Endodermal cell (in vitro differentiated cells): ENCODE measurements around the gene LMBR1L. TPM values are rescaled to one million over a fixed set of nuclear protein-coding genes. Genes with fewer than 3 reads are reported as not detected.

Experiments used
- DNase-seq: peaks from one replicate; pipeline ENCODE4 v3.0.0-alpha.2; 2017
- H3K27ac ChIP-seq: 2 replicates; pipeline ENCODE4 v1.5.1; 2013; ENCODE audit warnings: mild to moderate bottlenecking, low read depth, low read length, moderate library complexity
- H3K27me3 ChIP-seq: 2 replicates; pipeline ENCODE4 v1.6.1; 2013; ENCODE audit warnings: mild to moderate bottlenecking, low read length, moderate library complexity; ENCODE audit not compliant: insufficient read depth, control insufficient read depth, poor library complexity, severe bottlenecking
- H3K36me3 ChIP-seq: 2 replicates; pipeline ENCODE4 v1.7.0; 2013; ENCODE audit warnings: mild to moderate bottlenecking, low read length, moderate library complexity; ENCODE audit not compliant: control insufficient read depth, insufficient read depth
- H3K4me1 ChIP-seq: one replicate; pipeline ENCODE4 v1.7.0; 2013; ENCODE audit warnings: low read length; ENCODE audit not compliant: control insufficient read depth, insufficient read depth
- H3K4me3 ChIP-seq: 2 replicates; pipeline ENCODE4 v1.5.1; 2013; ENCODE audit warnings: mild to moderate bottlenecking, low read length, moderate library complexity
- H3K9ac ChIP-seq: 2 replicates; pipeline ENCODE4 v1.6.1; 2013; ENCODE audit warnings: mild to moderate bottlenecking, low read length, moderate library complexity; ENCODE audit not compliant: poor library complexity, severe bottlenecking; ENCODE audit errors: extremely low read depth
- H3K9me3 ChIP-seq: 2 replicates; pipeline ENCODE4 v1.6.1; 2013; ENCODE audit warnings: mild to moderate bottlenecking, low read length, moderate library complexity; ENCODE audit not compliant: control insufficient read depth
- H3K27ac Mint-ChIP-seq: 2 replicates; pipeline ENCODE4 v1.8.0; 2020; ENCODE audit warnings: mixed read lengths
- H3K27me3 Mint-ChIP-seq: 2 replicates; pipeline ENCODE4 v1.8.0; 2021; ENCODE audit warnings: mild to moderate bottlenecking, mixed read lengths; ENCODE audit not compliant: insufficient read depth
- H3K36me3 Mint-ChIP-seq: 2 replicates; pipeline ENCODE4 v1.8.0; 2020; ENCODE audit warnings: low read depth, mixed read lengths
- H3K4me1 Mint-ChIP-seq: 2 replicates; pipeline ENCODE4 v1.8.0; 2020; ENCODE audit warnings: mixed read lengths
- H3K4me3 Mint-ChIP-seq: 2 replicates; pipeline ENCODE4 v1.8.0; 2020; ENCODE audit warnings: mild to moderate bottlenecking, moderate library complexity, mixed read lengths
- H3K9me3 Mint-ChIP-seq: 2 replicates; pipeline ENCODE4 v1.8.0; 2020; ENCODE audit warnings: mild to moderate bottlenecking, mixed read lengths
- WGBS, 2 experiments: methylation state at CpG; one replicate each; pipeline versions ENCODE4 v1.1.5 to v1.1.7; 2013; ENCODE audit warnings: missing lambda C conversion rate in 2 of 2, mixed read lengths in 1 of 2; ENCODE audit not compliant: insufficient coverage in 1 of 2, insufficient read length in 1 of 2; 5-methylcytosine and 5-hydroxymethylcytosine counted together
- total RNA-seq, 2 donors: library from RNA; stranded (reverse); fragmentation: NEBNext Ultra II Directional in 1 of 2; extraction: Animal tissue kit (Norgen Biotek cat#: 25700) in 1 of 2; gene quantifications; 2 replicates in 1 of 2; 3 replicates in 1 of 2; pipeline ENCODE4 v1.2.1, GENCODE V29; 2021
- TF ChIP-seq, protein P1 (sequence below): fragments of 200-600 bp; sonication (generic); conservative IDR thresholded peaks from 2 replicates; pipeline ENCODE4 v1.5.0; 2021; ENCODE audit warnings: antibody characterized with exemption, mild to moderate bottlenecking

LMBR1L gene
- total RNA-seq, 2 donors from 2014 or later = 89.5 to 98.6 TPM

DNA sequence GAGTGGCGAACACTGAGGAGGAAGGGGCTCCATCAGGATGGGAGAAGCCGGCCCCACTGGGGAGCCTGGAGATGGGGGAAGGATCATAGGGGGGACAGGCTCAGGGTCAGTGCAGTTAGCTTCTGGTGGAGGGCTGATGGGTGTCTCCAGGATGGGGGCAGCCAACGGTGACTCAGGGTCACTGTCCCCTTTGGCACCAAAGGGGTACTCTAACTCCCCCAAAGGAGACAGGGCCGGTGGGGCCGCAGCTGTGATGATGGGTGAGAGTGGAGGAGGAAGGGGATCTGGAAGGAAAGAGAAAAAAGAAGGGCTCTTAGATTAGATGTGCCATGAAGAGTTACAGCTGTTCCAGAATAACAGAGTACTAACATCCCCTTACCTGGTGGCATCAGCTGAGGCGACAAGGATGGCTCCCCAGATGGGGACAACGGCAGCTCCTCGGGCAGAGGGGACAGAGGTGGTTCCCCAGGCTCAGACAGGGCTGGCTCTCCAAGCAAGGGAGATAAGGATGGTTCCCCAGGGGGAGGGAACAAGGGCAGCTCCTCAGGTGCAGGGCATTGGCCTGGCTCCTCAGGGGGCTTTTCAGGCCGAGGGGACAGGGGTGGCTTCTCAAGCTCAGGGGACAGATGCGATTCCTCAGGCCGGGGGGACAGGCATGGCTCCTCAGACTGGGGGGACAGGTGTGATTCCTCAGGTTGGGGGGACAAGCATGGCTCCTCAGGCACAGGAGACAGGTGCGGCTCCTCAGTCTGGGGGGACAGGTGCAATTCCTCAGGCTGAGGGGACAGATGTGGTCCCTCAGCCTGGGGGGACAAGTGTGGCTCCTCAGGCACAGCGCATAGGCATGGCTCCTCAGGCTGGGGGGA is 59.9 kb downstream of the LMBR1L start:
- no peak overlapping the region for H3K9ac ChIP-seq
- H3K36me3 Mint-ChIP-seq = peaks cover 92% of the 10 kb centered on the region

DNA sequence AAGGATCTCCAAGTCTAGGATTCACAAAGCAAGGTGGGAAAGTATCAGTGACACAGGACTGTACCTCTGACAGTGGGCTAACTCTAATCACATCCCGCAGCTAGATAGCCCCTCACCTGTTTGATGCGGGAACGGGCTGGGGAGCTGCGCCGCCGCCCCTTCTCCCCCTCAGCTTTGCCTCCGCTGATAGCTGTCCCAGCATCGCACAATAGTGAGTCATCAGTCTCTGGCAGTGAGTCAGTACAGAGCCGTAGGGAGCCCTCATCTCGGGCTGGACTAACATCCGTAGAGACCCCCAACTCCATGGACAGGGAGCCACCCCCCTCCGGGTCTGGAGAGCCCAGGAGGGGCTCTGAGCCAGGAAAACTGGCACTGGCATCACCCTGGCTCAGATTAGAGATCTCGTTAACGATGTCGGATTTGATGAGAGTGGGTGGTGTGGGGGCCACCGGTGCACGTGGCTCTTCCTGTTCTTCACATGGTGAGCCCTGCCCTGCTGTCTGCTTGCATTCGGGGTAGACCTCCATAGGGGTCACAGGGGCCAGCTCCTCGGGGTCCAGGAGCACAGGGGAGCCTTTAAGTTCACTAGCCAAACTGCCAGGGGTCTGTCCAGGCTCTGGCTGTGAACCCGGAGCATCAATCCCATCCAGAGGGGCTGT is 61.0 kb downstream of the LMBR1L start:
- H3K27me3 Mint-ChIP-seq = no peaks in the 10 kb centered on the region
- no peaks in the 10 kb centered on the region for H3K4me1 Mint-ChIP-seq
- Histone ChIP-seq H3K27me3 (no peaks in the 10 kb centered on the region), H3K9ac (no peak overlapping the region), H3K27ac (no peak overlapping the region), H3K4me3 (no peak overlapping the region), H3K4me1 (no peaks in the 10 kb centered on the region), H3K9me3 (no peaks in the 10 kb centered on the region), H3K36me3 (peaks cover 98% of the 10 kb centered on the region)
- WGBS, 2 experiments = 94 to 96% methylated on average over 14 to 20 of the region's 20 CpGs
- TF ChIP-seq, protein P1, sequence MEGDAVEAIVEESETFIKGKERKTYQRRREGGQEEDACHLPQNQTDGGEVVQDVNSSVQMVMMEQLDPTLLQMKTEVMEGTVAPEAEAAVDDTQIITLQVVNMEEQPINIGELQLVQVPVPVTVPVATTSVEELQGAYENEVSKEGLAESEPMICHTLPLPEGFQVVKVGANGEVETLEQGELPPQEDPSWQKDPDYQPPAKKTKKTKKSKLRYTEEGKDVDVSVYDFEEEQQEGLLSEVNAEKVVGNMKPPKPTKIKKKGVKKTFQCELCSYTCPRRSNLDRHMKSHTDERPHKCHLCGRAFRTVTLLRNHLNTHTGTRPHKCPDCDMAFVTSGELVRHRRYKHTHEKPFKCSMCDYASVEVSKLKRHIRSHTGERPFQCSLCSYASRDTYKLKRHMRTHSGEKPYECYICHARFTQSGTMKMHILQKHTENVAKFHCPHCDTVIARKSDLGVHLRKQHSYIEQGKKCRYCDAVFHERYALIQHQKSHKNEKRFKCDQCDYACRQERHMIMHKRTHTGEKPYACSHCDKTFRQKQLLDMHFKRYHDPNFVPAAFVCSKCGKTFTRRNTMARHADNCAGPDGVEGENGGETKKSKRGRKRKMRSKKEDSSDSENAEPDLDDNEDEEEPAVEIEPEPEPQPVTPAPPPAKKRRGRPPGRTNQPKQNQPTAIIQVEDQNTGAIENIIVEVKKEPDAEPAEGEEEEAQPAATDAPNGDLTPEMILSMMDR = no peak
- no peak for DNase-seq
- H3K4me3 Mint-ChIP-seq = no peak overlapping the region
- no peak overlapping the region for H3K27ac Mint-ChIP-seq
- H3K9me3 Mint-ChIP-seq = no peaks in the 10 kb centered on the region
- H3K36me3 Mint-ChIP-seq = peaks cover 90% of the 10 kb centered on the region

More for the DNA sequence above, 59.9 kb downstream of the LMBR1L start:
- TF ChIP-seq, protein P1 = no peak
- Histone ChIP-seq H3K27ac (no peak overlapping the region), H3K4me1 (no peaks in the 10 kb centered on the region), H3K9me3 (no peaks in the 10 kb centered on the region), H3K4me3 (no peak overlapping the region), H3K36me3 (peaks cover 97% of the 10 kb centered on the region), H3K27me3 (no peaks in the 10 kb centered on the region)
- Mint-ChIP-seq H3K27me3 (no peaks in the 10 kb centered on the region), H3K9me3 (no peaks in the 10 kb centered on the region), H3K4me3 (no peak overlapping the region), H3K27ac (no peak overlapping the region), H3K4me1 (peaks cover 4% of the 10 kb centered on the region)
- 95 to 96% methylated on average over 8 to 13 of the region's 13 CpGs for WGBS, 2 experiments
- no peak for DNase-seq

DNA sequence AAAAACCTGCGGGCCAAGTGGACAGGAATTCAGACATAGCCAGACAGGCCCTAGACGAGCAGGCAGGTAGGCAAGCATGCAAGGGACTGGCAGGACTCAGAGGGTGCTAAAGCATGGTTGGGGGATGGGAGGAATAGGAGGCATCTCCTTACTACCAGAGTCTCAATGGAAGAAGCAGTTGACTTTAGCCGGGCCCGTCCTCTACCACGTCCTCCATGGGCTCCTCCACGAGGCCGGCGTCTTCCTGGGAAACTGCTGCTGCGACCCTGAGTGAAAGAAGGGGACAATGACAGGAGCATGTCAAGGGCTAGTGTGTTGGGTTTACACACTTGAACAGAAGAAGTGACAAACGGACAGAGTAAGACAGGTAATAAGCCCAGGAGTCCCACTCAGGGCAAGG is 61.7 kb downstream of the LMBR1L start:
- H3K27me3 Mint-ChIP-seq = no peaks in the 10 kb centered on the region
- peaks cover 96% of the 10 kb centered on the region for H3K36me3 ChIP-seq
- H3K9me3 Mint-ChIP-seq = no peaks in the 10 kb centered on the region
- H3K4me1 ChIP-seq = no peaks in the 10 kb centered on the region
- H3K27ac Mint-ChIP-seq = no peak overlapping the region
- peaks cover 90% of the 10 kb centered on the region for H3K36me3 Mint-ChIP-seq
- no peaks in the 10 kb centered on the region for H3K9me3 ChIP-seq
- H3K4me3 Mint-ChIP-seq = no peak overlapping the region
- no peaks in the 10 kb centered on the region for H3K27me3 ChIP-seq
- TF ChIP-seq, protein P1 = no peak
- H3K9ac ChIP-seq = no peak overlapping the region
- 97 to 98% methylated on average over 9 to 10 of the region's 10 CpGs for WGBS, 2 experiments
- no peak overlapping the region for H3K4me3 ChIP-seq
- H3K27ac ChIP-seq = no peak overlapping the region
- no peaks in the 10 kb centered on the region for H3K4me1 Mint-ChIP-seq
- DNase-seq = no peak

Other genes starting within 250 kb of the LMBR1L start
- 10 to 100 TPM; 10.7 to 18.9 TPM for gene RND1, start 245.0 kb downstream of the LMBR1L start, total RNA-seq
- 10 to 100 TPM; 30.1 to 30.7 TPM for gene FKBP11, start 185.4 kb downstream of the LMBR1L start, total RNA-seq
- 100 to 1,000 TPM; 237 to 288 TPM for gene ARF3, start 153.4 kb downstream of the LMBR1L start, total RNA-seq
- under 1 TPM; 0.20 to 0.29 TPM for gene WNT10B, start 139.1 kb downstream of the LMBR1L start, total RNA-seq
- not detected for gene WNT1, start 132.5 kb downstream of the LMBR1L start, total RNA-seq
- gene DDN, start 111.5 kb downstream of the LMBR1L start, total RNA-seq = under 1 TPM; 0.31 to 0.33 TPM
- gene PRKAG1, start 92.1 kb downstream of the LMBR1L start, total RNA-seq = 10 to 100 TPM; 27.6 to 38.1 TPM
- gene KMT2D, start 50.1 kb downstream of the LMBR1L start, total RNA-seq = 100 to 1,000 TPM; 118 to 123 TPM
- 1 to 10 TPM; 2.5 to 3.2 TPM for gene RHEBL1, start 40.9 kb downstream of the LMBR1L start, total RNA-seq
- gene DHH, start 16.0 kb downstream of the LMBR1L start, total RNA-seq = under 1 TPM; 0.15 to 0.51 TPM
- 1,000 to 10,000 TPM; 1,474 to 1,587 TPM for gene TUBA1B, start 20.5 kb upstream of the LMBR1L start, total RNA-seq
- gene TUBA1A, start 78.2 kb upstream of the LMBR1L start, total RNA-seq = 100 to 1,000 TPM; 166 to 298 TPM
- 100 to 1,000 TPM; 600 to 684 TPM for gene TUBA1C, start 154.2 kb upstream of the LMBR1L start, total RNA-seq
- under 1 TPM; 0.42 to 0.51 TPM for gene PRPH, start 184.3 kb upstream of the LMBR1L start, total RNA-seq
- 10 to 100 TPM; 60.5 to 87.4 TPM for gene TROAP, start 212.4 kb upstream of the LMBR1L start, total RNA-seq
- under 1 TPM; 0.20 to 0.38 TPM for gene C1QL4, start 226.3 kb upstream of the LMBR1L start, total RNA-seq
- 1 to 10 TPM; 1.9 to 4.6 TPM for gene DNAJC22, start 236.0 kb upstream of the LMBR1L start, total RNA-seq